Rectal smooth muscle tissue (tissue), 1 donor: Measurements from ENCODE around the gene RPS6KA5.
"Not testable (repeated sequence)": the region's sequence is repeated elsewhere in the genome, so short reads cannot be mapped to it uniquely, and the experiment has no call there.

ENCODE experiments used
- H3K27ac ChIP-seq: one replicate; pipeline ENCODE4 v1.7.0; 2013; ENCODE audit warnings: low read depth, low read length, inconsistent platforms
- H3K27me3 ChIP-seq: one replicate; pipeline ENCODE4 v1.7.0; 2013; ENCODE audit warnings: low read length; ENCODE audit not compliant: control insufficient read depth, insufficient read depth
- H3K36me3 ChIP-seq: one replicate; pipeline ENCODE4 v1.7.0; 2013; ENCODE audit warnings: low read length; ENCODE audit not compliant: control insufficient read depth, insufficient read depth
- H3K4me1 ChIP-seq: one replicate; pipeline ENCODE4 v1.7.0; 2013; ENCODE audit warnings: low read length; ENCODE audit not compliant: control insufficient read depth, insufficient read depth
- H3K4me3 ChIP-seq: one replicate; pipeline ENCODE4 v1.7.0; 2013; ENCODE audit warnings: low read length
- H3K9ac ChIP-seq: one replicate; pipeline ENCODE4 v1.7.0; 2013; ENCODE audit warnings: low read length

RPS6KA5 gene

GRCh38 chr14:90991690-90992443, 68.6 kb downstream of the RPS6KA5 start:
- Histone ChIP-seq H3K4me3 (no peak overlapping the region), H3K9ac (no peak overlapping the region), H3K36me3 (no peaks in the 10 kb centered on the region), H3K4me1 (peaks cover 5% of the 10 kb centered on the region), H3K27ac (no peak overlapping the region), H3K27me3 (no peaks in the 10 kb centered on the region)

GRCh38 chr14:90990141-90990540, 70.3 kb downstream of the RPS6KA5 start:
- no peak overlapping the region for H3K4me3 ChIP-seq
- no peaks in the 10 kb centered on the region for H3K36me3 ChIP-seq
- no peak overlapping the region for H3K9ac ChIP-seq
- H3K27ac ChIP-seq, result no peak overlapping the region
- no peaks in the 10 kb centered on the region for H3K4me1 ChIP-seq
- no peaks in the 10 kb centered on the region for H3K27me3 ChIP-seq

DNA sequence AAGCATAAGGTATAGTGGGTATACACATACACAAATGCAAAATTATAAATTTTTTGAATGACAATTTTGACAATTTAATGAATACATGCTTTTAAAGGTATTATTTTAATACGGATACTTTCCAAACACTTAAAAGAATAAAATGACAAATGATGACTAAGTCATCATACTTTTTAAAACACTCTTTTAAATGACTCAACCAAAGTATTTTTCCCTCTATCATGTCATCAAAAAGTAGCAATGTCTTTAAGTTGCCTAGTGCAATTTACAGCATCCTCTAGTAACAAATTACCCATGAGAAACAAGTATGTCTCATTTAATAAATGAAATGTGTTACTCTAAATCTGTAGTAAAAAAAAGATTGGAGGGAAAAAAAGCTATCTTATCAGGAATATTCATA, 73.3 kb downstream of the RPS6KA5 start:
- H3K27ac ChIP-seq, result no peak overlapping the region
- no peaks in the 10 kb centered on the region for H3K36me3 ChIP-seq
- H3K27me3 ChIP-seq, result no peaks in the 10 kb centered on the region
- H3K9ac ChIP-seq, result no peak overlapping the region
- no peaks in the 10 kb centered on the region for H3K4me1 ChIP-seq
- no peak overlapping the region for H3K4me3 ChIP-seq

GRCh38 chr14:90986510-90986909, 73.9 kb downstream of the RPS6KA5 start:
- Histone ChIP-seq H3K9ac (no peak overlapping the region), H3K4me3 (no peak overlapping the region), H3K27ac (no peak overlapping the region), H3K27me3 (no peaks in the 10 kb centered on the region), H3K36me3 (no peaks in the 10 kb centered on the region), H3K4me1 (no peaks in the 10 kb centered on the region)

DNA sequence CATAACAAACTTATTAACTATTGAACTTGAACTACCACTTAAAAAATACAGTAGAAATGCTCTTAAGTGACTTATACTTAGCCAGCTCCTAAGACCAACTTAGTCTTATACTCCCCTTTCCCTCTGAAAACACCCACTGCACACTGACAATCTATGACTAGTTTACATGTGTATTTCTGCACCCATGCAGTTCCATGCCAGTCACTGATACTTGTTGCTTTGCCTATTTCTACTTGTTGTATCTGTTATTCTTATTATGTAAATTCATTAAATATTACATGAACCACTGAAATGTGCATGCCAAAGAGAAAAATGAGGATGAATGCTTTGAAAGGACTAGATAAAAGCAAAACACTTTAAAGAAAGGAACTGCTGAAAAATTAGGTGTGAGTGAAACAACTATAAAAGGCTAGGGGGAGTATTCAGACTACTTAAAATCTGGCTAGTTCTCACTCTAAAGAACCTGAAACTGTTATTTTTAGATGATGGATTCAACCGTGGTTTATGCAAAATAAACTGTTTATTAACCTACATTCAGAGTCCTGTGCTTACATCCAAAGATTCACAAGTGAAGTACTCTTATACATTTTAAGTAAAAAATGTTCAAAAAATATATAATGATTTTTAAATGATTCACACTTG, 74.7 kb downstream of the RPS6KA5 start:
- no peak overlapping the region for H3K27ac ChIP-seq
- H3K4me1 ChIP-seq, result no peaks in the 10 kb centered on the region
- H3K9ac ChIP-seq, result no peak overlapping the region

DNA sequence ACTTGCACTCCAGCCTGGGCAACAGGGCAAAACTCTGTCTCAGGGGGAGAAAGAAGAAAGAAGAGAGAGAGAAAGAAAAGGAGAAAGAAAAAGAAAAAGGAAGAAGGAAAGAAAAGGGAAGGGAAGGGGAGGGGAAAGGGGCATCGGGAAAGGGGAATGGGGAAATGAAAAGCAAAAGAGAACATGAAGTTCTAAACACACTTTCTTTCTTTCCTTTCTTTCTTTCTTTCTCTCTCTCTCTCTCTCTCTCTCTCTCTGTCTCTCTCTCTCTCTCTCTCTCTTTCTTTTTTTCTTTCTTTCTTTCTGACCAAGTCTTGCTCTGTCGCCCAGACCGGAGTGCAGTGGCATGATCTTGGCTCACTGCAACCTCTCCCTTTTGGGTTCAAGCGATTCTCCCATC, 76.9 kb downstream of the RPS6KA5 start:
- Histone ChIP-seq H3K27ac (no peak overlapping the region), H3K4me1 (peaks cover 3% of the 10 kb centered on the region), H3K4me3 (no peak overlapping the region), H3K36me3 (no peaks in the 10 kb centered on the region), H3K9ac (no peak overlapping the region), H3K27me3 (no peaks in the 10 kb centered on the region)

More for the DNA sequence above, 74.7 kb downstream of the RPS6KA5 start:
- H3K4me3 ChIP-seq, result no peak overlapping the region
- no peaks in the 10 kb centered on the region for H3K27me3 ChIP-seq
- H3K36me3 ChIP-seq, result no peaks in the 10 kb centered on the region

DNA sequence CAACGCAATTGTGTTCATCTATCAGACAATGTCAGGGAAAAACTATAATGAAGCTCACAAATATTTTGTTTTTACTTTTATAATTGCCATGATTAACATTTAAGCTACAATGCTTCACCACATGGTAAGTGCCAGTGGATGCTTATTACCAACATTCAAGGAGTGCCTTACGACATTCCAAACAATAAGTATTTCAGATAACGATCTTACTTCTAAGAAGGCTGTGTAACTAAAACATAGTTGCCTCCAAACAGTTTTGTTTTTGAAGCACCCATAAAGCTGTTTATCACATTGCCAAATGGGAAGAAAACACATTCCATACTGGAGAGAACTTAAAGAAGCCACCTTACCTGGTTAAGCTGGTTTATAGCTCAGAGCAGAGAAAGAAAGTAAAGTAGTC, 78.8 kb downstream of the RPS6KA5 start:
- Histone ChIP-seq H3K9ac (no peak overlapping the region), H3K27ac (no peak overlapping the region), H3K27me3 (no peaks in the 10 kb centered on the region), H3K36me3 (peaks cover 3% of the 10 kb centered on the region), H3K4me1 (peaks cover 3% of the 10 kb centered on the region), H3K4me3 (no peak overlapping the region)

- not testable (repeated sequence) for H3K27me3 ChIP-seq, H3K4me1 ChIP-seq, H3K9ac ChIP-seq, H3K4me3 ChIP-seq, H3K36me3 ChIP-seq, H3K27ac ChIP-seq
Observed at GRCh38 chr14:90980636-90981035, 79.8 kb downstream of the RPS6KA5 start.

GRCh38 chr14:90979515-90979914, 80.9 kb downstream of the RPS6KA5 start:
- H3K4me3 ChIP-seq, result no peak overlapping the region
- H3K27ac ChIP-seq, result no peak overlapping the region
- no peaks in the 10 kb centered on the region for H3K27me3 ChIP-seq

GRCh38 chr14:90976101-90976500, 84.3 kb downstream of the RPS6KA5 start:
- Histone ChIP-seq H3K36me3 (peaks cover 3% of the 10 kb centered on the region), H3K9ac (no peak overlapping the region), H3K4me1 (peaks cover 3% of the 10 kb centered on the region), H3K4me3 (no peak overlapping the region), H3K27me3 (no peaks in the 10 kb centered on the region), H3K27ac (no peak overlapping the region)

More at GRCh38 chr14:90979515-90979914, 80.9 kb downstream of the RPS6KA5 start:
- Histone ChIP-seq H3K9ac (no peak overlapping the region), H3K4me1 (peaks cover 3% of the 10 kb centered on the region), H3K36me3 (peaks cover 3% of the 10 kb centered on the region)

GRCh38 chr14:90971687-90972086, 88.8 kb downstream of the RPS6KA5 start:
- no peak overlapping the region for H3K4me3 ChIP-seq
- peaks cover 5% of the 10 kb centered on the region for H3K4me1 ChIP-seq
- no peaks in the 10 kb centered on the region for H3K36me3 ChIP-seq
- H3K27me3 ChIP-seq, result no peaks in the 10 kb centered on the region
- no peak overlapping the region for H3K27ac ChIP-seq
- H3K9ac ChIP-seq, result no peak overlapping the region

DNA sequence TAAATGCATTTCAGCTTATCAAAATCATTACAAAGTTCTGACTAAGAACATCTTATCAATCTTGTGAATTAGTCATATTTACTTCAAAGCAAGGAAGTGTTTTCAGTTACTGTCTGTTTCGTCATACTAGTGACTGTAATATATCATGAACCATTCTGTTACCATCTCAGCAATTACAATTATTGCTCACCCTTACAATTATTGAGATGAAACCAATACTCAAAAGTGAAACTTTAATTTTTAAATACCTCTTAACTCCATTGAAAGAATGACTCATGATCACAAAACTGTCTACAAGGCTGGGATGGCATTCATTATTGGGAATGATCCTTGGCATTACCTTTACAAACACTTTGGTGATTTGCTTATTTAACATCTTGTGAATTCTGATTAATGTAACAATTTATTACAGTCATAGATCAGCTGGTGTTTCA, 90.3 kb downstream of the RPS6KA5 start:
- H3K27ac ChIP-seq, result no peak overlapping the region
- H3K4me3 ChIP-seq, result no peak overlapping the region
- no peaks in the 10 kb centered on the region for H3K27me3 ChIP-seq
- H3K4me1 ChIP-seq, result peaks cover 5% of the 10 kb centered on the region
- no peaks in the 10 kb centered on the region for H3K36me3 ChIP-seq
- no peak overlapping the region for H3K9ac ChIP-seq
